ENCODE data around the gene C2orf92.
"Not testable (repeated sequence)": the region's sequence is repeated elsewhere in the genome, so short reads cannot be mapped to it uniquely, and the experiment has no call there.

C2orf92 gene

GRCh38 chr2:97660044-97660774 is 9.3 kb upstream of the C2orf92 start:
- no peak for DNase-seq (ENCODE audit: low spot score)

- peak; percentile 22 for DNase-seq (ENCODE audit: low spot score)
These were observed 8.6 kb upstream of the C2orf92 start for GRCh38 chr2:97660775-97661389.

GRCh38 chr2:97661927-97662326 is 7.6 kb upstream of the C2orf92 start:
- no peak for DNase-seq (ENCODE audit: low spot score)

GRCh38 chr2:97662386-97662894 is 7.1 kb upstream of the C2orf92 start:
- DNase-seq (ENCODE audit: low spot score) = peak; percentile 24

DNA sequence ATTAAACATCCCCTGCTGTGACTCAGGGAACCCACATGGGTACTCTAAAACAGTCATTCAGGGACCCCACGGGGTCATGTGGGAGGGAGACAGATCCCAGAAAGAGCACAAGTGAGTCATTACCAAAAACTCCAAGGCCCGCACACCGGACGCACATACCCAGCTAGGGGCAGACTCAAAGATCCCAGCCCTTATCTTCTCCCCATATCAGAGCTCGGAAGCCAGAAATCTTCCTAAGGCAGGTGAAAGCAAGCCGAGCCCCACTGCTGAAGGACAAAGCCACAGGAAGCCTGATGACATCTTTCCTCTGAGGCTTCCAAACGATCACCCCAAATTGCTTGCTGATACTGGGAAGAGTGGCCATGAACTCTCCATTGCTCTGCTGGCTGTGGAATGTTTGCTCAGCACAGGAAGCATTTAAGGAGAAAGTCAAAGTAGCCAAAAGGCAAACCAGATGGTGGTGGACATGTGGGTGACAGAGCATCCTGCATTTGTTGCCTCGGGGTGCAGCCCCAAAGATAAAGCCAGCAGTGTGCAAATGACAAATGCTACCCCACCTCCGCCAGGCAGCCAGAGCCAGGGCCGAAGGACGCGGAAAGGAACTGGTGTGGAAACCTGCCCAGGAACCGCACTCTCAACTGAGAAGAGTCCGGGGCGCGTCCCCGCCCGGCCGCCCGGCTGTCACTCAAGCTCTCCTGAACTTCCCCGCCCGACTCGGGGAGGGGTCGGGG is 6.5 kb upstream of the C2orf92 start:
- DNase-seq (ENCODE audit: low spot score) = peak; percentile 95

GRCh38 chr2:97663626-97663961 is 5.9 kb upstream of the C2orf92 start:
- no peak for DNase-seq (ENCODE audit: low spot score)

GRCh38 chr2:97663962-97664635 is 5.4 kb upstream of the C2orf92 start, which contains the start of gene ACTR1B:
ACTR1B (minus strand) TSS chr2:97664044; CDS start chr2:97663890, 154 bp downstream.
- peak; percentile 98 for DNase-seq (ENCODE audit: low spot score)

GRCh38 chr2:97664636-97664970 is 4.9 kb upstream of the C2orf92 start:
- no peak for DNase-seq (ENCODE audit: low spot score)

- no peak for DNase-seq (ENCODE audit: low spot score)
These were observed 958 bp downstream of the C2orf92 start for GRCh38 chr2:97670471-97670870.

DNA sequence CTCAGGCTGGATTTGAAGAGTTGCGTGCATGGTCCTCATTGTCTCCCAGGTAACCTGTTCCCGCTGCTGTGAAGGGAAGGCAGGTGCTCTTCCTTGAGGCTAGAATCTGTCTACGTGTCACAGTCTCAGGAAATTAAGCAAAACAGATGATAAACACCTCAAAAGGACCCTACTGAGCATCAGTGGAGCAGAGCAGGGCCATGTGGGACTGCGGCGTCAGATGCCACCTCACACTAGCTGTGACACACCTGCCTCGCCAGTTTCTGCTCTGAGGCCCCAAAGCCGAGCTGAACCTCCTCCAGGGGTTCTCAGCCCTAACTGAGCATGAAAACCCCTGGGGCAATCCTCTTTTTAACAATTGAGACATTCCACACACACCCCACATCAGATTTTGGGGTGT is 2.0 kb downstream of the C2orf92 start:
- DNase-seq (ENCODE audit: low spot score) = no peak

GRCh38 chr2:97672606-97673140 is 3.2 kb downstream of the C2orf92 start:
- not testable (repeated sequence) for DNase-seq (ENCODE audit: low spot score)

DNA sequence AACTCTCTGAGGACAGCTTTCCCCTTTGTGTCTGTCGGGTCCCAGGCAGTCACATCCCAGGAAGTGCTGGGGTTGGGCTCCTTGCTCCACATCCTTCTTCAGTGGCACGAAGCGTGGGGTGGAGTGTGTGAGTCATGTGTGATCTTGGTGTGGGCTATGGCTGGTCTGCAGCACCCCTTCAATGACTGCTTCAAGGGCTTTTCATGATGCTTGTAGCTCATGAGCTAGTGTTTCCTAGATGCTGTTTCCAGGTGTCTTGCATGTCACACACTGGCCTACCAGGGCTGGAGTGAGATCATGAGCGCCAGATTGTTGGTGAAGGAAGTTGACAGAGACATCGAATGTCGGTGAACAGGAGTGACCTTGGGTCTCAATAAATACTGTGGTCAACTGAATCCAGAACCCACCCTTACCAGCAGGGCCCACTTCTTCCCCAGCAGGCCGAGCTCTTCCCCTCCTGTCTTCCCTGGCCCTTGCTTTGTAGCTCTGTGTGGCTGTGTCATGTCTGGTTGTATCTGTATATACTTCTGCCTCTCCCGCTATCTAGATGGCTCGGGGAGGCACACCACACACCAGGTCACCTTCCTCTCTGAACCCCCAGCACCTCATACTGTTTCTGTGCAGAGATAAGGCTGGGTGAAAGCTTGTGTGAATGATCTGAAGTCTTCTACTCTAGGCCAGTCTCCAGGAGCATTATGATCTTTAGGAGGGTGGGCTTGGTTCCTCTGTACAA is 3.8 kb downstream of the C2orf92 start:
- DNase-seq (ENCODE audit: low spot score) = no peak

DNA sequence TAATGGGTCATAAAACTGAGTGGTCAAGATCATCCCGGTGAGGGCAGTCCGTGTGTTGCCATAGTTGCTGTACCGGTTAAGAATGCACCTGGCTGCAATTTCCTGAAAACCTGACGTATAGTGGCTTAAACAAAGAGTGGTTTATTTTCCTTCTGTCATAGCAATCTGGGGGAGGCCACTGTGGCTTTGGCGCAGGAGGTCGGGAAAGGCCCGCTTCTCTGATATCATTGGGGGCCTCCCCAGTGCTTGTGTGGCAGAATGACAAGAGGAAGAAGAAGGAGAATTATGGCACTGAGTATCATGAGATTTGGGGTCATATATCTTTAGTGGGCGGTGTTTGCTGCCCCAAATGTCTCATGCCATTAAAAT is 4.4 kb downstream of the C2orf92 start:
- DNase-seq (ENCODE audit: low spot score) = no peak

- no peak for DNase-seq (ENCODE audit: low spot score)
These were observed 6.1 kb downstream of the C2orf92 start for GRCh38 chr2:97675430-97676113.

- no peak for DNase-seq (ENCODE audit: low spot score)
These were observed 7.1 kb downstream of the C2orf92 start for GRCh38 chr2:97676620-97677019.

- DNase-seq (ENCODE audit: low spot score) = no peak
These were observed 8.0 kb downstream of the C2orf92 start for GRCh38 chr2:97677480-97677879.

DNA sequence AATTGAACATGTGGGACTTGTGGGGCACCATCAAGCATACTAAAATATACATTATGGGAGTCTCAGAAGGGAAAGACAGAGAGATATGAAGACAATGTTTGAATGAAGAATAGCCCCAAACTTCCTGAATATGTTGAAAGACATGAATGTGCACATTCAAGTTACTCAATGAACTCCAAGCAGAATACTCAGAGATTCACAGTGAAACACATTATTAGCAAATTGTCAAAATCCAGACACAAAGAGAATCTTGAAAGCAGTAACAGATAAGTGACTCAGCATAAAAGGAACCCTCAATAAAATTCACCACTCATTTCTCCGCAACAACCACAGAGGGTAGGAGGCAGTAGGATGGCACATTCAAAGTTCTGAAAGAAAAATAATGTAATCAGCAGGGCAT is 8.8 kb downstream of the C2orf92 start:
- DNase-seq (ENCODE audit: low spot score) = no peak

DNA sequence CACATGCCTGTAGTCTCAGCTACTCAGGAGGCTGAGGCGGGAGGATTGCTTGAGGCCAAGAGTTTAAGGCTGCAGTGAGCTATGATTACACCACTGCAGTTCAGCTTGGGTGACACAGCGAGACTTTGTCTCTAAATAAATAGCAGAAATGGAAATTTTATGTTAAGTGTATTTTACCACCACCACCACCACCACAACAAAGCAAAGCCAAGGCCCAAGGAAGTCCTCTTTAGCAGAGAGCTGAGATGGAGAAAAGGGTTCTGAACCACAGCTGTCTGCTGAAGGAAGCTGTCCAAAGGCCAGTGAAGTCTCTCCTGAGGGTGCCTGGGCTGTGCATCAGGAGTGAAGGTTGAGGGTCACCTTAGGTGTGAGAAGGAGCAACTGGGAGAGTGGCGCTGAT is 17.7 kb downstream of the C2orf92 start:
- DNase-seq (ENCODE audit: low spot score) = not testable (repeated sequence)

GRCh38 chr2:97688062-97688827 is 18.7 kb downstream of the C2orf92 start:
- DNase-seq (ENCODE audit: low spot score) = no peak

GRCh38 chr2:97691166-97691565 is 21.7 kb downstream of the C2orf92 start:
- no peak for DNase-seq (ENCODE audit: low spot score)

Measured in hepatic stellate cell (primary cell).